Smooth muscle cell (in vitro differentiated cells): ENCODE measurements around the gene ABCG1. TPM values are rescaled to one million over a fixed set of nuclear protein-coding genes. Genes with fewer than 3 reads are reported as not detected.

Source experiments
- DNase-seq: peaks from one replicate; lab custom pipeline; 2025; ENCODE audit not compliant: unreplicated experiment; lab: John Stamatoyannopoulos, UW
- H2AFZ ChIP-seq: fragments of 200-600 bp; sonication (generic); 2 replicates; pipeline ENCODE4 v1.6.0; 2016; ENCODE audit warnings: antibody characterized with exemption, low read depth, mild to moderate bottlenecking
- H3F3A ChIP-seq: fragments of 200-600 bp; sonication (generic); 2 replicates; pipeline ENCODE4 v1.6.0; 2017; ENCODE audit warnings: antibody characterized with exemption, low read depth
- H3K27ac ChIP-seq: fragments of 200-600 bp; sonication (generic); 2 replicates; pipeline ENCODE4 v1.5.1; 2016; ENCODE audit warnings: low read depth, mild to moderate bottlenecking
- H3K27me3 ChIP-seq: fragments of 200-600 bp; sonication (generic); 2 replicates; pipeline ENCODE4 v1.6.1; 2016; ENCODE audit warnings: low read depth, mild to moderate bottlenecking
- H3K36me3 ChIP-seq: fragments of 200-600 bp; sonication (generic); 2 replicates; pipeline ENCODE4 v1.5.1; 2016; ENCODE audit warnings: low read depth
- H3K4me1 ChIP-seq: fragments of 200-600 bp; sonication (generic); 2 replicates; pipeline ENCODE4 v1.5.1; 2016; ENCODE audit warnings: low read depth
- H3K4me2 ChIP-seq: fragments of 200-600 bp; sonication (generic); 2 replicates; pipeline ENCODE4 v1.6.0; 2016; ENCODE audit warnings: mild to moderate bottlenecking
- H3K4me3 ChIP-seq: fragments of 200-600 bp; sonication (generic); 2 replicates; pipeline ENCODE4 v1.5.1; 2016; ENCODE audit warnings: mild to moderate bottlenecking
- H3K79me2 ChIP-seq: fragments of 200-600 bp; sonication (generic); 2 replicates; pipeline ENCODE4 v1.6.0; 2016; ENCODE audit warnings: low read depth, mild to moderate bottlenecking
- H3K9ac ChIP-seq: fragments of 200-600 bp; sonication (generic); 2 replicates; pipeline ENCODE4 v1.6.0; 2016; ENCODE audit warnings: low read depth
- H3K9me3 ChIP-seq: fragments of 200-600 bp; sonication (generic); replicated peaks from 2 replicates; pipeline ENCODE4 v1.5.1; 2016; ENCODE audit warnings: low read depth
- H4K20me1 ChIP-seq: fragments of 200-600 bp; sonication (generic); 2 replicates; pipeline ENCODE4 v1.6.0; 2016; ENCODE audit warnings: low read depth
- CTCF ChIP-seq: fragments of 200-600 bp; sonication (generic); IDR thresholded peaks from 2 replicates; pipeline ENCODE4 v1.5.1; 2017; ENCODE audit warnings: borderline replicate concordance, mild to moderate bottlenecking, antibody characterized with exemption; ENCODE audit not compliant: insufficient read depth, poor library complexity, severe bottlenecking
- WGBS: methylation state at CpG from one replicate; pipeline ENCODE4 v1.1.7; 2016; ENCODE audit warnings: low lambda C conversion rate; 5-methylcytosine and 5-hydroxymethylcytosine counted together
- polyA plus RNA-seq: library from polyadenylated mRNA; unstranded; fragments of >200 nt; fragmentation: Nextera tagmentation; extraction: Ambion mirVana; gene quantifications from 2 replicates; pipeline ENCODE4 v1.2.1, GENCODE V29; 2016
- total RNA-seq: library from RNA; depleted of rRNA; stranded (reverse); fragments of >200 nt; gene quantifications from 2 replicates; pipeline ENCODE4 v1.2.3, GENCODE V29; 2014

ABCG1 gene
- total and polyA plus RNA-seq, 2 experiments from 2014 or later = 0.55 to 2.9 TPM

DNA sequence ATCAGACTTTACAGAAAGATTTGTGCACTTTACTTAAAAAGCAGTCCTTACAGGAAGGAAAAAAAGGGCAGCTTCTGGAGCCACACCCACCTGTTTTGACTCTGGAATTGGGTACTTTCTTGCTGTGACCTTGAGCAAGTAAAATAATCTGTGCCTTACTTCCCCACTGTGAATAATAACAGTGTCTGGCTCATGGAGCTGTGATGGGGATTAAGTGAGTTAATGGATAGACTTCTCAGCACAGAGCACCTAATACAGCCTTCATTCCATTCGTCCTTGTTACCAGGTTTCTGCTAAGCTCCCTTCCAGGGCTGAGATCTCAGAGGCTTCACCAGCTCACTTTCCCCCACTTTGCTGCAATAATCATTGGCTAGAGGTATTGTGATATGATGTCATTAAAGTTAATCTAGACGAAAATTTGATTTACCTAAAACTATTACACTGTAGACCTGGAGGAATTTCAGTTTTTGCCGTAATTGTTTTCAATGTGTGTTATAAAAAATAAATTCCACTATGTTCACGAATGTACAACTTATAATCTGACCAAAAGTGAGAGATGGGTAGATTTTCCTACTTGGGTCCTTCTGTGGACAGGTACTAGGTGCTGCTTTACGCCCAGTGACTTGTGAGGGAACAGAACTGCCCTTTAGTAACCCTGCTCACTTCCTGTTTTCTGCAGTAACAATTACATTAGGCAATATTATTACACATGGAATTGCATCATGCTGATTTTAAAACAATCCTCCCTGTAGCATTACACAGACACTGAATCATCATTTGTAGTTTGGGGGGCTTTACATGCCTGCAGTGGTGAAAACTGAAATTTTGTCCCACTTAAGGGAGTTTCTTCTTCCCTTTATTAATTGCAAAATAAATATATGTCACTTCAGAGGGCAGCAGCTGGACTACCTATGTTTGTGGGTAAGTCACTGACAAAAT lies 19.7 kb upstream of the ABCG1 start:
- Histone ChIP-seq H3K79me2 (no peaks in the 10 kb centered on the region), H3K27me3 (no peaks in the 10 kb centered on the region), H3K36me3 (no peaks in the 10 kb centered on the region), H3F3A (no peaks in the 10 kb centered on the region), H3K27ac (peak overlapping the region; percentile 53), H3K4me3 (no peak overlapping the region), H2AFZ (no peak overlapping the region), H3K9me3 (no peaks in the 10 kb centered on the region), H3K9ac (no peak overlapping the region), H3K4me1 (no peaks in the 10 kb centered on the region), H4K20me1 (no peaks in the 10 kb centered on the region), H3K4me2 (peak overlapping the region; percentile 44)
- 65% methylated on average over 5 of the region's 5 CpGs for WGBS
- DNase-seq = no peak
- no peak for TF ChIP-seq CTCF

DNA sequence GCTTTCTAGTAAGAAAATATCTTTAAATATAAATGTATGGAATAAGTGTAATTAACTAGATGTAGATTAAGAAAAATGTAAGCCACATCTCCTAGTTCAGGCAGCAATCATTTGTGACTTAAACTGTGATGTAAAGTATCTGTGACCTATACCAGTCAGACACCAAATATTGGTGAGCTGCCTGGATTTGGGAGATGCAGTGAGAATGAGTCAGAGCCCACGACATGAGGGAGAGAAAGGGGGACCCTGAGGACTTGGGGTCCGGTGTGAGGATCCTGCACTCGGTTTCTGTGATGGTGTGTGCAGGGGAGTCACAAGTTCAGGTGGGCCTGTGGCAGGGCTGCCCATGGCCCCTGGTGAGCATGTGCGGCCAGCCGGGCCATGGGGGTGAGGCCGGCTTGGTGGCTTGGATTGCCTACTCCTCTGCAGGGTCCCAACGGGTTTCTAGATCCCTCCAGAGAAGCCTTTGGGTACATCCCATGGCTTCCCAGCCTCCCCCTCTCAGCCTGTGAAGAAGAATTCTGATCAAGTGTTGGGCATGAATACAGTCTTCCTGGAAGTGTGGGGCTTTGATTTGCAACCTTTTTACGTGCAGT lies 19.0 kb upstream of the ABCG1 start:
- Histone ChIP-seq H3K9me3 (no peaks in the 10 kb centered on the region), H3K36me3 (no peaks in the 10 kb centered on the region), H3K27me3 (no peaks in the 10 kb centered on the region), H4K20me1 (no peaks in the 10 kb centered on the region), H3K9ac (no peak overlapping the region), H3K4me1 (no peaks in the 10 kb centered on the region), H3K4me2 (peak overlapping the region; percentile 44), H2AFZ (no peak overlapping the region), H3K79me2 (no peaks in the 10 kb centered on the region), H3F3A (no peaks in the 10 kb centered on the region), H3K4me3 (no peak overlapping the region), H3K27ac (peak overlapping the region; percentile 53)
- DNase-seq = no peak
- WGBS = 81% methylated on average over 8 of the region's 8 CpGs
- TF ChIP-seq CTCF = no peak

DNA sequence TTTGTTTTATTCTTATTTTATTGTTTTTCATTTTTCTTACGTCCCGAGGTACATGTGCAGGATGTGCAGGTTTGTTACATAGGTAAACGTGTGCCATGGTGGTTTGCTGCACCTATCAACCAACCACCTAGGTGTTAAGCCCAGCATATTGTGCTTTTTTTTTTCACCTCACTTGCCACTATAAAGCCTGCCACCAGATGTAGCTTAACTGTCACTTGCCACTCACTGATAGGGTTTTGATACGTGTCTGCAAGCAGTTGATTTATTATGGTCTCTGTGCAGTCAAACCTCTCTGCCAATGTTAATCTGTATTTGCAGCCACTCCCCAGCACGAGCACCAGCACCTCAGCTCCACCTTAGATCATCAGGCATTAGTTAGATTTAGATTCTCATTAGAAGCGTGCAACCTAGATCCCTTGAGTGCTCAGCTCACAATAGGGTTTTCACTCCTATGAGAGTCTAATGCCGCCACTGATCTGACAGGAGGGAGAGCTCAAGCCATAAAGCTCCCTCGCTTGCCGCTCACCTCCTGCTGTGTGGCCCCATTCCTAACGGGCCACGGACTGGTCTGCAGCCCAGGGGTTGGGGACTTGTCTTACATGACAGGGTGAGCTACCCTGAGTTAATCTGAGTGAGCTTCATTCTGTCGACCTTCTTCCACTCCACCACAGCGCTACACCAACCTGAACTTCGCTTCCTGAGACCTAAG lies 17.9 kb upstream of the ABCG1 start:
- DNase-seq = no peak
- Histone ChIP-seq H3K4me2 (no peak overlapping the region), H3F3A (no peaks in the 10 kb centered on the region), H3K36me3 (no peaks in the 10 kb centered on the region), H4K20me1 (no peaks in the 10 kb centered on the region), H3K9me3 (peaks cover 4% of the 10 kb centered on the region), H3K4me3 (no peak overlapping the region), H3K4me1 (no peaks in the 10 kb centered on the region), H2AFZ (no peak overlapping the region), H3K27ac (no peak overlapping the region), H3K9ac (no peak overlapping the region), H3K27me3 (no peaks in the 10 kb centered on the region), H3K79me2 (no peaks in the 10 kb centered on the region)
- TF ChIP-seq CTCF = no peak
- WGBS = 89% methylated on average over 14 of the region's 14 CpGs
